Nephron progenitor cell (in vitro differentiated cells): ENCODE data around the gene TMSB10.
A peak's percentile ranks its signal among the peaks of the same experiment; 100 is the strongest.

Experiments used
- DNase-seq: peaks from one replicate; pipeline ENCODE4 v3.0.0; 2021
- H3K27ac Mint-ChIP-seq: 2 replicates; pipeline ENCODE4 v1.8.0; 2021; ENCODE audit warnings: mild to moderate bottlenecking, moderate library complexity, mixed read lengths
- H3K27me3 Mint-ChIP-seq: 2 replicates; pipeline ENCODE4 v1.8.0; 2021; ENCODE audit warnings: mild to moderate bottlenecking, low read depth, mixed read lengths; ENCODE audit not compliant: poor library complexity
- H3K36me3 Mint-ChIP-seq: 2 replicates; pipeline ENCODE4 v1.8.0; 2021; ENCODE audit warnings: low read depth, mixed read lengths
- H3K4me1 Mint-ChIP-seq: 2 replicates; pipeline ENCODE4 v1.8.0; 2021; ENCODE audit warnings: mixed read lengths
- H3K4me3 Mint-ChIP-seq: 2 replicates; pipeline ENCODE4 v1.8.0; 2021; ENCODE audit warnings: mild to moderate bottlenecking, moderate library complexity, mixed read lengths
- H3K9me3 Mint-ChIP-seq: 2 replicates; pipeline ENCODE4 v1.8.0; 2021; ENCODE audit warnings: mild to moderate bottlenecking, moderate library complexity, mixed read lengths
- CTCF ChIP-seq: fragments of 200-600 bp; sonication (generic); IDR thresholded peaks from 2 replicates; pipeline ENCODE4 v1.5.0; 2021; ENCODE audit warnings: antibody characterized with exemption

The TMSB10 gene

DNA sequence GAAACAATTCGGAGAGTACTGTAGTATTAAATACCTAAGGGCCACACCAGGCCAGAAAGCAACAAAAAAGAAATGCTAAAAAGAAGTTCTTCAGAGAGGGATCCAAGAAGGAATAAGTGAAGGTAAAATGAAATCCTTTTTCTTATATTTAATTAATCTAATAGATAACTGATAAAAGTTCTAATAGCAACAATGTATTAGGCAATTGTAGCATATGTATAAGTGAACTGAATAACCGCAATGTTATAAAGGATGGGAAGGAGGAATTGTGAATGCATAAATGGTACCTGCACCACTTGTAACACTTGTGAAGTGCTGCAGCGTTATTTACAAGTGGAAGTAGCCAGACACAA is 21.8 kb downstream of the TMSB10 start:
- no peaks in the 10 kb centered on the region for H3K9me3 Mint-ChIP-seq
- no peak overlapping the region for H3K27ac Mint-ChIP-seq
- DNase-seq = no peak
- no peaks in the 10 kb centered on the region for H3K27me3 Mint-ChIP-seq
- H3K36me3 Mint-ChIP-seq = no peaks in the 10 kb centered on the region
- peaks cover 31% of the 10 kb centered on the region for H3K4me1 Mint-ChIP-seq
- H3K4me3 Mint-ChIP-seq = peak overlapping the region; percentile 75
- peak; percentile 33 for TF ChIP-seq CTCF

- Mint-ChIP-seq H3K27ac (no peak overlapping the region), H3K4me1 (peaks cover 22% of the 10 kb centered on the region), H3K36me3 (no peaks in the 10 kb centered on the region), H3K27me3 (peaks cover 1% of the 10 kb centered on the region), H3K9me3 (no peaks in the 10 kb centered on the region), H3K4me3 (no peak overlapping the region)
- no peak for DNase-seq
- no peak for TF ChIP-seq CTCF
Observed at GRCh38 chr2:84931384-84931821, 25.9 kb downstream of the TMSB10 start.

GRCh38 chr2:84938194-84938879 is 32.9 kb downstream of the TMSB10 start:
- Mint-ChIP-seq H3K27ac (no peak overlapping the region), H3K4me1 (peaks cover 5% of the 10 kb centered on the region), H3K4me3 (no peak overlapping the region), H3K36me3 (no peaks in the 10 kb centered on the region), H3K9me3 (no peaks in the 10 kb centered on the region), H3K27me3 (peaks cover 4% of the 10 kb centered on the region)
- TF ChIP-seq CTCF = no peak
- no peak for DNase-seq

GRCh38 chr2:84939426-84940087 is 34.1 kb downstream of the TMSB10 start:
- Mint-ChIP-seq H3K27ac (no peak overlapping the region), H3K36me3 (no peaks in the 10 kb centered on the region), H3K27me3 (peaks cover 4% of the 10 kb centered on the region), H3K4me3 (no peak overlapping the region), H3K9me3 (no peaks in the 10 kb centered on the region), H3K4me1 (peaks cover 5% of the 10 kb centered on the region)
- no peak for DNase-seq
- TF ChIP-seq CTCF = no peak

DNA sequence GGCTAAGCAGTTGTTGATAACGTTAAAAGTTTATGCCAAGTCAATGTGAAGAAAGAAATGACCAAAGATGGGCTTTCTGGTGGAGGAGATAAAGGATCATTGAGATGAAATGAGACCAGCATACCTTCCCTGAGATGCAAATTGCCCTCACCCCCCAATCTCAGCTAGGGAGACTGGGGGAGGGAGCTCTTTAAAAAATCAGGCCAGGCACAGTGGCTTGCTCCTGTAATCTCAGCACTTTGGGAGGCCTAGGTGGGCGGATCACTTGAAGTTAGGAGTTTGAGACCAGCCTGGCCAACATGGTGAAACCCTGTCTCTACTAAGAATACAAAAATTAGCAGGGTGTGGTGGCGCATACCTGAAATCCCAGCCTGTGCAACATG is 34.6 kb downstream of the TMSB10 start:
- Mint-ChIP-seq H3K36me3 (no peaks in the 10 kb centered on the region), H3K27me3 (peaks cover 4% of the 10 kb centered on the region), H3K4me3 (no peak overlapping the region), H3K4me1 (peaks cover 5% of the 10 kb centered on the region), H3K9me3 (no peaks in the 10 kb centered on the region), H3K27ac (no peak overlapping the region)
- DNase-seq = no peak
- TF ChIP-seq CTCF = no peak

DNA sequence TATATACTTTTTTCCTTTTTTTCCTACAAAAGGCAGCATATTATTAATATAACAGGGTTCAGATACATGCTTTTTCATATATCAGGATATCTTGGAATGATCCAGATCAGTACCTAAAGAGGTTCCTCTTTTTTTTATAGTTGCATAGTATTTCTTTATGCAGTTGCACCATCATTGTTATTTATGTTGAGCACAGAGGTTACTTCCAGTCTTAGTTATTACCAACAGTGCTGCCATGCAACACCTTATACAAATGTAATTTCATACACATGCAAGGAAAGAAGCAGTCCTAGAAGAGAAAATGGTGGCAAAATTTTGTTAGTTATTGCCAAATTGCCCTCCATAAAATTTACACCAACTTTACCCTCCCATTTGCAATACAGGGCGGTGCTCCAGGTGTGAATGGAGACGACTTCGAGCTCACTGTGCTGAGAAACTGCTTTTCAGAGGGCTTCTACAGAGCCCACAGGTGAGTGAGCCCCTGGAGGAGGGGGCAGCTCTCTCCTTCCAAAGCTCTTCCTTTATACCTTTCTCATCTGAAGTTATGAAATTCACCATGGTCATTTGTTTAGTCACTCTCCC is 35.5 kb downstream of the TMSB10 start:
- Mint-ChIP-seq H3K9me3 (no peaks in the 10 kb centered on the region), H3K4me3 (no peak overlapping the region), H3K36me3 (no peaks in the 10 kb centered on the region), H3K27ac (no peak overlapping the region), H3K27me3 (peaks cover 4% of the 10 kb centered on the region), H3K4me1 (peaks cover 5% of the 10 kb centered on the region)
- TF ChIP-seq CTCF = no peak
- no peak for DNase-seq
